Islet of Langerhans (tissue), 1 donor: Measurements from ENCODE around the gene BIN2.

Experiments
- FAIRE-seq: peaks from one replicate; lab custom pipeline; 2011; peaks lifted over from hg19 to GRCh38; lab: Jason Lieb, UNC

The BIN2 gene

DNA sequence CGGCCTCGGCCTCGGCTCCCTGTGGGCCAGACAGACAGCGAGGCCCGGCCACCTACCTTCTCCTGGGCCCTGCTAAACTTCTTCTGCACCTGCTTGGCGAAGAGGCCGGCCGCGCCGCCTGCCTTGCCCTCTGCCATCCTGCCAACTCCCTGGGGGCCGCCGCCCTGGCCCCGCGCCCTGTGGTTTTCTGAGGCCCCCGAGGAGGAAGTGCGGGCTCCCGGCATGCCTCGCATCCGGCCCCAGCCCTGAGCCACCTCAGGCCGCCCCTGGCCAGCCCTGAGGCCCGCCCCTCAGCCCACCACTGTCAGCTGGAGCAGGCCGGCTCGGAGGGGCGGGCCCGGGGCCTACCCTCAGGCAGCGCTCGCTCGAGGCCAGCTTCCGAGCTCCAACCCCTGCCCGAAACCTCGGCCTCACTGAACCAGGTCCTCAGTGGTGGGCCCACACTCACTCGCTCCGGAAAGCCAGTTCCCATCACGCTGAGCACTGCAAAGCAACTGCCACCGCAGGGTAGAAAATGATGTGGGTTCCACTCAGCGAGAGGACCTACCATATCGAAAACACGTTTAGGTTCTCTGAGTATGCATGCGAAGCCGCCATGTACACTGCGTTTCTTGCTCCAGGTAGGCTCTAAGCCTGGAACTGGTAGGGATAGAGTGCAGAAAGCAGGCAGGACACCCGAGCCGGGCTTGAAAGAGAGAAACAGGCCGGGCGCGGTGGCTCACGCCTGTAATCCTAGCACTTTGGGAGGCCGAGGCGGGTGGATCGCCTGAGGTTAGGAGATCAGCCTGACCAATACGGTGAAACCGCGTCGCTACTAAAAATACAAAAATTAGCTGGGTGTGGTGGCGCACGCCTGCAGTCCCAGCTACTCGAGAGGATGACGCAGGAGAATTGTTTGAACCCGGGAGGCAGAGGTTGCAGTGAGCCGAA is at the start of gene BIN2:
Gene BIN2 (minus strand): TSS at position 209 of the 930 bp plus-strand sequence. CDS start 72 bp downstream, at position 137.
- FAIRE-seq: no peak

DNA sequence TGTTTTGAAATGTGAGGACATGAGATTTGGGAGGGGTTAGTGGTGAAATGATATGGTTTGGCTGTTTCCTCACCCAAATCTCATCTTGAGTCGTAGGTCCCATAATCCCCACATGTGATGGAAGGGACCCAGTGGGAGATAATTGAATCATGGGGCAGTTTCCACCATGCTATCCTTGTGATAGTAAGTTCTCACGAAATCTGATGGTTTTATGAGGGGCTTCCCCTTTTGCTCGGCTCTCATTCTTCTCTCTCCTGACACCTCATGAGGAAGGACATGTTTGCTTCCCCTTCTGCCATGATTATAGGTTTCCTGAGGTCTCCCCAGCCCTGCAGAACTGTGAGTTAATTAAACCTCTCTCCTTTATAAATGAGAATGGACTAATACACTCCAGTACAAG is 49.2 kb upstream of the BIN2 start:
- no peak for FAIRE-seq

DNA sequence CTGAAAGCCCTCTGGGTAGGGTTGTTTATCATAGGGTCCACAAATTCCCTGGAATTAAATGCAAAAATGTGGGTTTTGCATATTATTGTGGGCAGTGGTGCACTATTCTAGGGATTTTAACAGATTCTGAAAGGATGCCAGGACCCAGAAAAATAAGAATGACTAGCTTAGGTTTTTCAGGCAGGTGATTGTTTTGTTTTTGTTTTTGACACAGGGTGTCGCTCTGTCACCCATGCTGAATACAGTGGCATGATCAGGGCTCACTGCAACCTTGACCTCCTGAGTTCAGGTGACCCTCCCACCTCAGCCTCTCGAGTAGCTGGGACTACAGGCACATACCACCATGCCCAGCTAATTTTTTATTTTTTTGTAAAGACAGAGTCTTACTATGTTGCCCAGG is 48.0 kb upstream of the BIN2 start:
- FAIRE-seq: no peak

DNA sequence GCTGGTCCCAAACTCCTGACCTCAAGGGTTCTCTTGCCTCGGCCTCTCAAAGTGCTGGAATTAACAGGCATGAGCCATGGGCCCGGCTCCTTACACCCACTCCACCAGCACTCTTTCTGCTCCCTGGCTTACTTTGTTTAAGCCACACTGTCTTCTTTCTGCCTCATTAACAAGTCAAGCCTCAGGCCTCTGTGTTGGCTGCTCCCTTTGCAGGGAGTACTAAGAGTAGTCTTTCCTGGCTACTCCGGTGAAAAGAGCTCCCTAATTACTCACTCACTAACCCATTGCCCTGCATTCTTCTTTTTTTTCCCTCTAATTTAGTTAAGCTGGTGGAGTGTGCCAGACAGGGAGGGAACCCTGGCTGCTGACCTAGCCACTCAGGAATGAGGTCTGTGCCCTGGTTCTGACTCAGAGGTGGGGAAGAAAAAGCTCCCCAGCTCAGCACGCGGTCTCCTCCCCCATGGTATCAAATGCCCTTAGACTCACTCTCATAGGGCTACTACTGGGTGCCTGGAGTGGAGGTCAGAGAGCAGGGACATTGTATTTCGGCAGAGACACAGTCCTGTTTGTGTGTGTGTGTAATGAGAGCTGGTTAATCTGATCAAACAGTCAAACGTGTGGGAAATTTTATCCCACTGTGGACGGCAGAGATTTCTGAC is 47.5 kb upstream of the BIN2 start:
- FAIRE-seq: no peak

DNA sequence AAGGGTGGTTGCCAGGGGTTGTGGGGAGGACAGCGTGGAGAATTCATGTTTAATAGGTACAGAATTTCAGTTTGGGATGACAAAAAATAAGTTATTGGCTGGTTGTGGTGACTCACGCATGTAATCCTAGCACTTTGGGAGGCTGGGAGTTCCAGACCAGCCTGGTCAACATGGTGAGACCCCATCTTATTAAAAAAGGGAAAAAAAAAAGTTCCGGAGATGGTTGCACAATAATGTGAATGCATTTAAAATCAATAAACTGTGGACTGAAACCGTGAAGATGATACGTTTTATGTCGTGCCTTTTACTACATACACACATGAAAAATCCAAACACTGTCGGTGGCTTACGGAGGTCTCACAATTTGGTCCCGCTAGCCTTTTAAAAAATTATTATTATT is 46.7 kb upstream of the BIN2 start:
- no peak for FAIRE-seq

DNA sequence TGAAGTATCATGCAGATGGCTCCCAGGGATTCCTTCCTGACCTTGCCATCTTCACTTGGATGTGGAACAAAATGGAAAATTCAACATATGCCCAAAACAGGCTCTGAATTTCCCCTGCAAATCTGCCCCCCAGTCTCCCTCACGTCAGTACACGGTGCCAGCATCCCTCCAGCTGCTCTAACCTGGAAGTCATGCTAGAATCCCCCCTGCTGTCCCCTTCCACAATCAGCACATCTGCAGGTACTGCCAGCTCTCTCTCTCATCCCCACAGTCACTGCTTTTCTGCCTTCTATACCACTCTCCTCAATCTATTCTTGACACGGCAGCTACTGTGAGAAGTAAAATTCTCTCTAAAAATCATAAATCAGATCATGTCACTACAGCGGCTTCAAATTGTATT is 45.6 kb upstream of the BIN2 start:
- FAIRE-seq: no peak

DNA sequence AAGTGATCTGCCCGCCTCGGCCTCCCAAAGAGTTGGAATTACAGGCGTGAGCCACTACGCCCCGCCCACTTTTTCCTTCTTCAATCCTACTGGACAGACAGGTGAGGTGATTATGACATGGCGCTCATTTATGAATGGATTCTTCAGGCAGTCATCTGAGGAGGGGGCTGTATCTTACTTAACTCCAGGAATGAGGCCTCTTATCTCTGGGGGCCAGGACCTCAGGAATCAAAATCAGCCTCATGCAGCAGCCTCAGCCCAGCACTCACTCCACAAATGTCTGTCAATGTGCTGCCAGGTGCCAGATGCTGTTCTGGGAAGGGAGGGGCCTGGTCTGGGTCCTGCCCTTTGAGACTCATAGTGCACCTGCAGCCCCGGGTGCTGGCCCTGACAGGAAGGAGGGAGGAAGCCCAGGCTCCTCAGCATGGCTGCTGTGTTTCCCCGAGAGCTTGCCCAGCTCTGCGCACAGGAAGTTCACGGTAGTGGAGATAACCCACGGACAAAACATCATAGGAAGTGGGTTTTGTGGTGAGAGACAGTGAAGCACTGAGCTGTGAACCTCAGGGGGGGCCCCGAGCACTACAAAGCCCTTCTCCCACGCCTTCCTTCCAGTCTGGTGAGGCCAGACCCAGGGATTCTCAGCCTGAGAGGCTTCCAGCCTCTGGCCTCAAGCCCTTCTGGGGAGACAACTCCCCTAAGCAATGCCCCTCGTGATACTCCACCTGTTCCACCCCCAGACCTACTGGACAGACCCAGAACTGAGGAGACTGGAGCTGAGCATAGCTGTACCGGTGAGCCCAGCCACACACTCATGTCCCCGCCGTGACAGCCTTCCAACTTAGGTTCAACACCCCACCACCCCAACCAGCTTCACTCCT is 44.9 kb upstream of the BIN2 start:
- FAIRE-seq: no peak

DNA sequence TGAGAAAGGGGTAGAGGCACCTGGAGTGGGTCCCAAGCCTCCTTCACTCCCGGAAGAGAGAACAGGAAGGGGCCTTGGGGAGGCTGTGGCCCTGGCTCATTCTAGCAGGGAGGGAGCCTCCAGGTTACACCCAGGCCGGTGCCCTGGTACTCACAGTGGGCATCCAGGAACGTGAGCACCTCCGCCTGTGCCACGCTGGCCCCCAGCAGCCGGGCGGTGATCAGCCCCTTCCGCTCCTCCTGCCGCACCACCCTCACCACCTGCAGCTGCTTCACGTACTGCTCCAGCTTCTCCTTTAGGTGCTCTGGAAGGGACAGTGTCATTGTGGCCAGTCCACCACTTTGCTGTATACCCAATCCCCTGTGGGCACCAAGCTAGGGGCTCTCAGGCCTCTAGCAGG is 41.3 kb upstream of the BIN2 start:
- FAIRE-seq: no peak

DNA sequence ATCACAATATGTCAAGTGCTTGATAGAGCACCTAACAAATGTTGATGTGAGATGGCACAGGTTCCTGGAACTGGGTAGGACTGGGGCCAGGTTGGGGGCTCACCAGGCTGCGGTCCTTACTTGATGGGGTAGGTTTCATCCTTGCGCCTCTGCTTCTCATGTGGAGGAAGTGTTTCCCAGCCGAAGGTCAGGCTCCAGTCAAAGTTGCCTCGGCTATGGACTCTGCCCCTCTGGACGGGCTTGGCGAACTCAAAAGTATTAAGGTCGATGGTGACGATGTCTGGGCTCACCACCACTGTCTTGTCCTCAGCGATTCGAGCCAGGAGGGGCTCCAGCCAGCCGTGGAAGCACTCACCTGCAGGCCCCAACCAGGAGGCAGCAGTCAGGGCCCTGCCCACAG is 40.0 kb upstream of the BIN2 start:
- no peak for FAIRE-seq

DNA sequence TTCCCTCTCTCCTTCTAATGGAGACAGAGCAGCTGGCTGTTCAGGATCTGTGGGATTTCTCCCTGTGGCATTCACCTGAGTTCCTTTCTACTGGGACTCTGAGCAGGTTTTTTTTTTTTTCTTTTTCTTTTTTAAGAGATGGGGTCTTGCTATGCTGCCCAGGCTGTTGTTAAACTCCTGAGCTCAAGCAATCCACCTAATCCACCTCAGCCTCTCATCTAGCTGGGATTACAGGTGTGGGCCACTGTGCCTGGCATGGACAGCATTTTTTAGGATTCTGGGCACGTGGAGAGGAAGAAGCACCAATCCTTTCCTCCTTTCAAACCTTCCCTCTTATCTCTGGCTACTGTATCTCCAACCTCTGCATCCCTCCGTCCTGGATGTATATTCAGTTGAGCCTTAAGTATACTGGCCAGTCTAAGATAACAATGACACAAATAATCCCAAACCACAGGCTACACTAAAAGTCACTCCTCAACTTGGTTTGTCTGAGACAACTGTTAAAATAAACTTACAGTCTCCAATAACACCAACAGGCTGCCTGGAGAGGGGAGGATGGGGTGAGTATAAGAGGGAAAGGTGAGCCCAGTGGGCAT is 38.9 kb upstream of the BIN2 start:
- no peak for FAIRE-seq

DNA sequence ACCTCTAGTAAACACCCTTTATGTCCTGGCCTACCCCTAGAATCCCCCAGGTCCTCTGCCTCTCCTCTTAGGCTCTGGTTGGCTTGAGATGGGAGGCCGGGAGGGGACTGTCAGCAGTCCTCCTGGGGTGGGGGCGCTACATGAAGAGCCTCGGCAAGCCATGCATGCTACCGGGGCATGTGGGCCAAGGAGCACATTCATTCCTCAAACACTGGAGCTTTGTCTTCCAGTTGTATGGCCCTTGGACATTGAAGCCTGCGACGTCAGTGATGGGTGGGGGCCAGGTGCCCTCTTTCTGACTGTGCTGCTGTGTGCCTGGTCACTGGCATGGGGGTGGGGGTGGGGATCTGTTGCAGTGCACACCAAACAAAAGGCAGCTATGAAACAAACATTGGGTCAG is 38.3 kb upstream of the BIN2 start:
- no peak for FAIRE-seq

DNA sequence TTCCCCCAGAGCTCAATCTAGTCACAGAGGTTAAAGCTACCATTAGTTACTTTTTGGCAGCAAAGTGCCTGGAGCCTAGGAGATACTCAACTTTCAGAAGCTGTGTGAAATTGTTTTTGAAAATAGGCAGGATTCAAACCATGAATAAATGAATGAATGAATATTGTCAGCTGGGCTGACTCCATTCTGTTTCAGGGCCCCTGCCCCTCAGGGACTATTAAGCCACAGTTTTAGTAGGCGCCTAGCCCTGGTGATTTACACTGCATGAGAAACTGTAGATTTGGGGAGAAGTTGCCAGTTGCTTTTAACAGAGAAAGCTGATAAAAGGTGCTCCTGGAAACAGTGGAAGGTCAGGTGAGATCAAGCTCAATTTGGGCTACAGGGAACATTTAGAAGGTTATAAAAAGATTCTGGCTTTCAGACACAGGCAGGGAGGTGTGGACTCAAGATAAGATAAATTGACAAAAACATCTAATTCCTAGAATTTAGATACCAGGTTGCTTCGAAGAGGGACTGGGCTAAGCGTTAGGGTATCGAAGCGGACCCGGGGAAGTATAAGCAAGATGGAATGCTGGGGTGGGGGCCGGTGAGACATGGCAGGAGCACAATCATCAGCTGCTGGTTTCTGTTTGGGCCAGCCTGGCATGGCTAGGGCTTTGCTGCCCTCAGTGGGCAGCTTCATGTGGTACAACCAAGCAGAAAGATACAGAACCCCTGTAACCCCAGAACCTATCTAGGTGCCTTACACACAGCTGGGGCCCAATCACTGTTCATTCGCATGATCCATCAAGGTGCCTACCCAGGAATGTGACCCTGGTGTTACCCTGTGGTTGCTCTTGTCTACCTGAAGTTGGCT is 37.4 kb upstream of the BIN2 start:
- no peak for FAIRE-seq

DNA sequence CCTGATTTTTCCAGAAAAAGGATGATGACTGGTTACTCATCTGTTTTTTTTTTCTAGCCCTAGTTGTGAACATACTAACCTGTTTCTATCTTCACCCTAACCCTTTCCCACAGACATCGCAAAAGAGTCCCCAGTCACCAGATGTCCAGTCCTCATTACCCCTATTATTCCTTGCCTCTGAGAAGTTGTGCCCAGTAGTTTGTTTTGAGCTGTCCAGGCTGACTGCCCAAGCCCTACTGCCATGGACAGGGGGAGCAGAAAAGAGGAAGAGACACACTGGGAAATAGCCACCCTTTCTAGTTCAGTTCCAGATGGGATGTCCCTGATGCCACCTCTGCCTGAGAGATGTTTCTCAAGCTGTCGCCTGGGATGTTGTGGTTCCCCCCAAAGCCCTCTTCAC is 36.3 kb upstream of the BIN2 start:
- no peak for FAIRE-seq

DNA sequence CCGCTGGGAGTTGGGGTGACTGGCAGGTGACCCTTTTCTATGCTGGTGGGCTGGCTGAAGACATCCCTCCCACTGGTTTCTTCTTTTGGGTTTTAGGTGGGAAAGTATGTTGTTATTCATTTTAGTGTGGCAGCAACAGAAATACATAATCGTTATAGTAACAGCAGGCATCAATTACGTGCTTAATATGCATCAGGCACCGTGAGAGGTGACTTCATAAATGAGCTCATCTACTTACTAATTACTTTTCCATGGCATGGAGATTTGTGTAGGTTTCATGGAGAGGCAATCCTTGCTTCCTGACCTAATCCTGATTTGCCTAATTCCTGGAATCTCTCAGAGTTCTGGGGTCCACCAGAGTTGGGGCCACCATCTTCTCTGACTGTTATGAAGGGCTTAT is 35.9 kb upstream of the BIN2 start:
- no peak for FAIRE-seq

DNA sequence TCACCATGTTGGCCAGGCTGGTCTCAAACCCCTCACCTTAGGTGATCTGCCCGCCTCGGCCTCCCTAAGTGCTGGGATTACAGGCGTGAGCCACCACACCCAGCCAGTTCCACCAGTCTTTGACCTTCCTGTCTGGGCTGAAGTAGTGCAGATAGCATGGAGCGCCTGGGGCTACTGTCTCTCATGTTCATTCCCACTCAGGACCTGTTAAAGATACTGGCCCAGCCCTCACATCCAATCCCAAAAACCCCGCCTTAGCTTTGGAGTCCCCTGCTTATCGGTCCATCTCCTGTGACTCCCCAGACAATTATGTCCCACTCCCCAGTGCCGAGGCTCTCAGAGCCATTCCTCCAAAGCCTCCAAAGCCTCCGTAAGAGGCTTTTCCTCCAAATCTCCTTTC is 34.5 kb upstream of the BIN2 start:
- no peak for FAIRE-seq

DNA sequence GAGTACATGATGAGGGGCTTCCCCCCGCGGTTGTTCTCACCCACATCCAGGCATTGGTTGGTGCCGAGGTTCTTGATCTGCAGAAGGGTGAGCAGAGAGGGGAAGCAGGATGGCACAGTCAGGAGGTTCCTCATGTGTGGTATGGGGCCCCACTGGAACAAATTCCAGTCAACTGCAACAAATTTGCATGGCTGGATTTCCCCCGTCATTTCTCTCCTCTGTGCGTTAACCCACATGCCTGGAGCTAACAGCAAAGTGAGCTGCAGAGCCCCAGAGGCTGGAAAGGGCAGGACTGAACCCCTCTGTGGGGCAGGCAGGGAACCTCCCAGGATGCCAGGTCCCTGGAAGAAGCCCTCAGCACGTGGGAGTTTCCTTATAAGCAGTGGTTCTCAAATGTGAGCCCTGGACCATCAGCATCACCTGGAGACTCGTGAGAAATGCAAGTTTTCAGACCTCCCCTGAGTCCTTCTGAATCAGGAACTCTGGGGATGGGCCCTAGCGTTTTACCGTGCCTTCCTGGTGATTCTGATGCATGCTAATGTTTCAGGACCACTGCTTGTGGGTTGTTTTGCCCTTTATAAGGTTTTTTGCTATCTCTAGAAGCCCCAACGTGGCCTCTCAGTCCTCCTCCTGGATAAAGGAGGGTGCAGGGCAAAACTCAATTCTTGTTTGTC is 33.5 kb upstream of the BIN2 start:
- FAIRE-seq: no peak

DNA sequence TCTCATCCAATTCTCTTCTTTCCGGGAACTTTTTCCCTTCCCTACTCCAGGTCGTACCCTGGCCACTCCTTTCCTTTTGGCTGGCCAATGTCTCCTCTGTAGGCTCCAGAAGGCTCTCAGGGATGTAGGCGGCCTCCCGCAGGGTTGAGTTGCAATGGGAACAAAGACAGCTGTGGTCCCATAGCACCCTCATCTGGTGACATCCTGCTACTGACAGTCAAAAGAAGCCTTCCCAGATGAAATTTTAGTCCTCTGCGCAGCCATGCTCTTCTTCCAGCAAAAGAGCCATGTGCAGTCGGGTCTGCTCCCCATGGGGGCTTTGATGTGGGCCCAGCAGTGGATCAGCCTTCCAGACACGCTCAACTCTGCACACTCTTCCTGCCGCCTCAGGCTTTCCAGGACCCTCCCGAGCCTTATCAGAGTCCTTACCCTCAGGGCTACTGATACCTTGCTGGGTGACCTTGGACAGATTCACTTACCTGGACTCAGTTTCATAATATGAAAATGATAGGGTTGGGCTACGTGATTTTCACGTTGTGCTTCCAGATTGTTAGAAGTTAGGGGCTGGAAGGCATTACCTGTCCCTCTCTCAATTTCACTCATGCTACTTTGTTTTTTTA is 28.0 kb upstream of the BIN2 start:
- no peak for FAIRE-seq

DNA sequence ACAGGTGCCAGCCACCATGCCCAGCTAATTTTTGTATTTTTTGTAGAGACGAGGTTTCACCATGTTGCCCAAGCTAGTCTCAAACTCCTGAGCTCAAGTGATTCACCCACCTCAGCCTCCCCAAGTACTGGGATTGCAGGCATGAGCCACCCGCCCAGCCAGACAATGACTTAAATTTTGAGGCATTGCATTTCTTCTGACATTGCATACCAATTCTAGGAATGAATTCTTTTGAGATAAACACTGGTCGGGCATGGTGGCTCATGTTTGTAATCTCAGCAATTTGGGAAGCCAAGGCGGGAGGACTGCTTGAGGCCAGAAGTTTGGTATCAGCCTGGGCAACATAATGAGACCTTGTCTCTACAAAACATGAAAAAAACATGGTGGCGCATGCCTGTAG is 25.1 kb upstream of the BIN2 start:
- no peak for FAIRE-seq

DNA sequence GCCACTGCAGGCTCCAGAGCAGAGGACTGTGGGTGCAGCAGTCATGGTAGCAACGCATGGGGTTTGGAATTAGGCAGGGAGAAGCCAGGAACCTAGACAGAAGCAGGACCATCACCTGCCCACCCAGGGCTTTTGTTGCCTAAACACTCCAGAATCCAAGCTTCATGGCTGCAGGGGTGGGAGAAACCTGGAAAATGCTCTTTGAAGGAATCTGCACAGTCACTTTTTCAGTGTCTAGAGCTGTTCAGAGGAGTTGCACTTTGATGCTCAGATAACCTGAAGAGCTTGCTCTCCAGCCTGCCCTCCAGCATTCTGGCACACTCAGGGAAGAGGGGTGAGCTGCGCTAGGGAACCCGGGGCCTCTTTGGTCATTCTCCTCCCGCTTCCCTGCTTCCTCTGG is 24.1 kb upstream of the BIN2 start:
- no peak for FAIRE-seq

DNA sequence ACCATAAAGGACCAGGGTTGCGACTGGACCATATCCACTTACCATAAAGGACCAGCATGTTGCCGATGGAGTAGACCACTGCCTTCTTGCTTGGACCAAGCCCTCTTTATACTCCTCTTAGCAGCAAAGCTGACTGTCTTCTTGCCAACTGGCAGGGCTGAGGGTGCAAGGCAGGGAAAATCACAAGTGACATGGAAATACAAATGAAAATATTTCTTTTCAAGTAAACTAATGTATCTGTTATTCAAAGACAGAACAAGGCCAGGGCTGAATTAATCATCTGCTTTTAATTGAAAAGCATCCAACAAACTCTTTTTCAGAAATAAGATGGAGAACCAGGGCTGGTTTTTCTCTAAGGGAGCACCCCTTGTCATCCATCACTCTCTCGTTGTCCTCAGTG is 22.6 kb upstream of the BIN2 start, which contains the start of gene CELA1:
Gene CELA1 (minus strand): TSS at position 99 of the 400 bp plus-strand sequence. CDS start 41 bp downstream, at position 58.
- no peak for FAIRE-seq
